ENCODE measurements around the gene YTHDC2. TPM values are rescaled to one million over a fixed set of nuclear protein-coding genes. Genes with fewer than 3 reads are reported as not detected.

The YTHDC2 gene
- total and polyA plus RNA-seq, 2 of the 13 experiments (the other 11 are each of a cell fraction or from before 2014, with no cell fraction given) = 6.7 to 17.8 TPM

GRCh38 chr5:113606298-113607134 is 93.0 kb downstream of the YTHDC2 start:
- BruUV-seq (replicated peaks) = no TSS peak
- H3K36me3 ChIP-seq (replicated peaks in 1 of 2; ENCODE audit: control insufficient read depth in 1 of 2, insufficient read depth in 2 of 2, low read length in 2 of 2) = no peaks in the 10 kb centered on the region
- DNase-seq (ENCODE audit: low spot score) (peak; percentile 61), ATAC-seq (peak; percentile 100), FAIRE-seq (peak; percentile 71)
- no peaks in the 10 kb centered on the region for H4K20me1 ChIP-seq (ENCODE audit: insufficient read depth, low read length)
- H3K9ac ChIP-seq (ENCODE audit: insufficient read depth, low read depth, low read length) = no peak overlapping the region
- peak overlapping the region; percentile 50 for H3K4me2 ChIP-seq (ENCODE audit: low read depth, low read length)
- no peak overlapping the region for H3K27ac ChIP-seq (ENCODE audit: extremely low read length, insufficient read depth, low read length)
- WGBS (ENCODE audit: low lambda C conversion rate) = 15% methylated on average over 12 of the region's 13 CpGs
- H2AFZ ChIP-seq (ENCODE audit: low read length) = no peak overlapping the region
- H3K4me3 ChIP-seq (replicated peaks in 1 of 3; ENCODE audit: insufficient read depth in 1 of 3, low read depth in 2 of 3, low read length in 3 of 3) = peak overlapping the region in 1 of 3 experiments; percentile 11; a peak in 1 of 6 replicates
- in situ Hi-C loops (cut with HindIII; ENCODE audit: extremely low pct_ligation_motif_present, low pct_unique_long_range_greater_than_20kb) = loop anchor here (10.0 to 25.0 kb wide), 2 partner anchors 232 to 1456 kb away; no protein-coding TSS in a partner anchor
- ChIA-PET CTCF (ENCODE audit: low intra/inter-chr PET ratio, low total read pairs) (interaction anchor here (1.4 to 2.1 kb wide), 3 partner anchors 227 to 563 kb away, joined by 3 to 15 read pairs (median 6); no protein-coding TSS in a partner anchor), POLR2A (no interaction called here)
- H3K27me3 ChIP-seq (ENCODE audit: control insufficient read depth in 1 of 2, insufficient read depth in 2 of 2, low read length in 2 of 2) = 0 out of 5 replicates have a peak, but pooled peaks cover 0 to 2% of the 10 kb centered on the region in 2 experiments
- H3K4me1 ChIP-seq (ENCODE audit: insufficient read depth, low read length) = 0 out of 2 replicates have a peak, but pooled peaks cover 7% of the 10 kb centered on the region
- intact Hi-C loops (cut with micrococcal nuclease; ENCODE audit: unreplicated experiment) = loop anchor here (1.0 to 10.0 kb wide), 5 partner anchors 162 to 610 kb away; no protein-coding TSS in a partner anchor
- no peaks in the 10 kb centered on the region for H3K9me3 ChIP-seq (ENCODE audit: low read length)
- H3K79me2 ChIP-seq (ENCODE audit: insufficient read depth, low read length) = no peaks in the 10 kb centered on the region
- TF ChIP-seq STAG1 (CRISPR knock-in tag; IDR thresholded peaks at IDR 0.05) (peak; percentile 91), ARID5B (CRISPR knock-in tag; IDR thresholded peaks at IDR 0.05) (0 out of 2 replicates have a peak, but pooled peaks have one; percentile 14), ZNF44 (CRISPR knock-in tag; IDR thresholded peaks at IDR 0.05) (0 out of 2 replicates have a peak, but pooled peaks have one; percentile 29), ZNF451 (CRISPR knock-in tag; IDR thresholded peaks at IDR 0.05) (no peak), YEATS2 (CRISPR knock-in tag; IDR thresholded peaks at IDR 0.05; ENCODE audit: borderline replicate concordance) (0 out of 2 replicates have a peak, but pooled peaks have one; percentile 26), SP5 (CRISPR knock-in tag; IDR thresholded peaks at IDR 0.05; ENCODE audit: borderline replicate concordance, low read depth) (peak; percentile 29; the same call in 1 of the 2 replicates), KAT8 (CRISPR knock-in tag; IDR thresholded peaks at IDR 0.05) (0 out of 2 replicates have a peak, but pooled peaks have one; percentile 19), EEA1 (CRISPR knock-in tag; IDR thresholded peaks at IDR 0.05; ENCODE audit: borderline replicate concordance) (no peak), RAD21 (CRISPR knock-in tag; IDR thresholded peaks at IDR 0.05) (peak; percentile 62), NFKBIZ (CRISPR knock-in tag; IDR thresholded peaks at IDR 0.05) (no peak), MAX (IDR thresholded peaks at IDR 0.05) (0 out of 2 replicates have a peak, but pooled peaks have one; percentile 23), THRA (CRISPR knock-in tag; IDR thresholded peaks at IDR 0.05; ENCODE audit: borderline replicate concordance) (0 out of 2 replicates have a peak, but pooled peaks have one; percentile 25), SMC3 (IDR thresholded peaks at IDR 0.05; ENCODE audit: low read length) (peak; percentile 73), CTCF (CRISPR knock-in tag; IDR thresholded peaks at IDR 0.05) (peak; percentile 91)

All from HepG2 (cell line).